CD4-positive, CD25-positive, alpha-beta regulatory T cell (primary cell): ENCODE measurements around the gene ARHGDIA. TPM values are rescaled to one million over a fixed set of nuclear protein-coding genes. Genes with fewer than 3 reads are reported as not detected.
A peak's percentile ranks its signal among the peaks of the same experiment; 100 is the strongest.

Experiments used
- ATAC-seq, 2 donors: fragments of 150-1000 bp; cut with Tn5 transposase; one replicate each; pipeline ENCODE4 v1.10.0; 2021; ENCODE audit warnings: low read depth in 2 of 2, moderate number of reproducible peaks in 2 of 2, moderate library complexity in 1 of 2
- DNase-seq, 3 donors: peaks; one replicate each; pipeline versions ENCODE4 v3.0.0 to v3.0.0-alpha.2; 2012 to 2022; ENCODE audit warnings: mixed read lengths in 1 of 3
- H3K27ac ChIP-seq: one replicate; pipeline ENCODE4 v1.7.0; 2013; ENCODE audit warnings: mild to moderate bottlenecking, low read length; ENCODE audit not compliant: insufficient read depth, poor library complexity, severe bottlenecking
- H3K27me3 ChIP-seq: one replicate; pipeline ENCODE4 v1.7.0; 2013; ENCODE audit warnings: low read length; ENCODE audit not compliant: control insufficient read depth, insufficient read depth
- H3K36me3 ChIP-seq: one replicate; pipeline ENCODE4 v1.7.0; 2013; ENCODE audit warnings: mild to moderate bottlenecking, low read length, moderate library complexity; ENCODE audit not compliant: control insufficient read depth, insufficient read depth
- H3K4me1 ChIP-seq: 2 replicates; pipeline ENCODE4 v1.7.0; 2013; ENCODE audit warnings: mild to moderate bottlenecking, low read length; ENCODE audit not compliant: insufficient read depth, control insufficient read depth, poor library complexity, severe bottlenecking
- H3K4me3 ChIP-seq: one replicate; pipeline ENCODE4 v1.7.0; 2013; ENCODE audit warnings: low read depth, mild to moderate bottlenecking, low read length, moderate library complexity
- H3K9me3 ChIP-seq, 2 experiments: 1 replicate in 1 of 2; 2 replicates in 1 of 2; pipeline ENCODE4 v1.7.0; 2013; ENCODE audit warnings: low read length in 2 of 2, mild to moderate bottlenecking in 1 of 2, moderate library complexity in 1 of 2; ENCODE audit not compliant: control insufficient read depth in 2 of 2
- H3K27ac Mint-ChIP-seq, 3 donors: one replicate each; pipeline ENCODE4 v1.8.0; 2020 to 2022; ENCODE audit warnings: mild to moderate bottlenecking in 3 of 3, mixed read lengths in 3 of 3, moderate library complexity in 2 of 3
- H3K27me3 Mint-ChIP-seq: one replicate; pipeline ENCODE4 v1.8.0; 2022; ENCODE audit warnings: mild to moderate bottlenecking, mixed read lengths
- H3K36me3 Mint-ChIP-seq: one replicate; pipeline ENCODE4 v1.8.0; 2020; ENCODE audit warnings: mixed read lengths
- H3K4me1 Mint-ChIP-seq, 4 donors: one replicate each; pipeline ENCODE4 v1.8.0; 2020 to 2022; ENCODE audit warnings: mixed read lengths in 4 of 4, mild to moderate bottlenecking in 1 of 4
- H3K4me3 Mint-ChIP-seq, 4 donors: one replicate each; pipeline ENCODE4 v1.8.0; 2020 to 2022; ENCODE audit warnings: mild to moderate bottlenecking in 4 of 4, mixed read lengths in 4 of 4, moderate library complexity in 3 of 4
- H3K9me3 Mint-ChIP-seq, 7 donors: one replicate each; pipeline ENCODE4 v1.8.0; 2020 to 2022; ENCODE audit warnings: mixed read lengths in 7 of 7, mild to moderate bottlenecking in 3 of 7, moderate library complexity in 2 of 7
- polyA plus RNA-seq, 4 donors: library from polyadenylated mRNA; unstranded; fragments of 300-500 nt; fragmentation: Illumina TruSeq; gene quantifications; one replicate each; pipeline ENCODE4 v1.2.3, GENCODE V29; 2021
- total RNA-seq: library from RNA; stranded (reverse); gene quantifications from one replicate; pipeline ENCODE4 v1.2.3, GENCODE V29; 2022

ARHGDIA gene
- total and polyA plus RNA-seq, 5 donors from 2014 or later = 91.4 to 578 (median 107) TPM

- Histone ChIP-seq H3K36me3 (peaks cover 28% of the 10 kb centered on the region), H3K4me3 (peak overlapping the region; percentile 65), H3K9me3 (no peaks in the 10 kb centered on the region), H3K27me3 (no peaks in the 10 kb centered on the region), H3K27ac (no peak overlapping the region), H3K4me1 (peaks cover 18% of the 10 kb centered on the region)
- no peak for DNase-seq
- ATAC-seq = no peak
- Mint-ChIP-seq H3K4me3 (peak overlapping the region; percentile 75 to 88 (median 86)), H3K27ac (peak overlapping the region in 1 of 3 donors; percentile 78), H3K36me3 (peaks cover 9% of the 10 kb centered on the region), H3K9me3 (no peaks in the 10 kb centered on the region), H3K27me3 (no peaks in the 10 kb centered on the region), H3K4me1 (peaks cover 0 to 15% (median 3%) of the 10 kb centered on the region in 4 donors)
These were observed 39.1 kb upstream of the ARHGDIA start for GRCh38 chr17:81909966-81910839.

DNA sequence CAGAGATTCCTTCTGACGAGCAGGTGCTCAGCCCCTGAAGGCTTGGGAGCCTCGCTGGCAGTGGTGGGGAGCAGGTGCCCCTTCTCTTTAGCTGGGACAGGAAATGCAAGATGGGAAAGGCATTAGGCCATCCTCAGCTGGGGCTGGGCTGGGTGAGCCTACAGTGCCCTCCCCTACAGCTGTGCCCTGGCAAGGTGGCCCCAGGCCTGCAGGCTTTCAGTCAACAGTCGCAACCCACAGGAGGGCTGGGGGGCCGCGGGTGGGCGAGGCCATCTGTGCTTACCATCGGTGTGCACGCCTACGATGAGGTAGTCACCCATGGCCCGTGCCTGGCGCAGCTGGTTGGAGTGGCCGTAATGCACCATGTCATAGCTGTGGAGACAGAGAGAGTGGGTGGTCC, 38.1 kb upstream of the ARHGDIA start:
- DNase-seq = no peak
- peaks cover 9% of the 10 kb centered on the region for H3K36me3 Mint-ChIP-seq
- no peak overlapping the region for H3K27ac ChIP-seq
- H3K27me3 Mint-ChIP-seq = no peaks in the 10 kb centered on the region
- no peaks in the 10 kb centered on the region for H3K9me3 ChIP-seq
- ATAC-seq = no peak
- peaks cover 18% of the 10 kb centered on the region for H3K4me1 ChIP-seq
- H3K36me3 ChIP-seq = peaks cover 22% of the 10 kb centered on the region
- H3K4me3 Mint-ChIP-seq = peak overlapping the region in 3 of 4 donors; percentile 62 to 87 (median 75)
- no peak overlapping the region for H3K4me3 ChIP-seq
- H3K4me1 Mint-ChIP-seq = peaks cover 0 to 10% (median 3%) of the 10 kb centered on the region in 4 donors
- no peaks in the 10 kb centered on the region for H3K27me3 ChIP-seq
- no peaks in the 10 kb centered on the region for H3K9me3 Mint-ChIP-seq
- no peak overlapping the region for H3K27ac Mint-ChIP-seq

- no peak for DNase-seq
- Mint-ChIP-seq H3K27ac (no peak overlapping the region), H3K4me1 (peaks cover 0 to 10% (median 3%) of the 10 kb centered on the region in 4 donors), H3K9me3 (no peaks in the 10 kb centered on the region), H3K36me3 (peaks cover 9% of the 10 kb centered on the region), H3K4me3 (peak overlapping the region in 2 of 4 donors; percentile 74 to 75), H3K27me3 (no peaks in the 10 kb centered on the region)
- H3K4me1 ChIP-seq = peaks cover 18% of the 10 kb centered on the region
- H3K27me3 ChIP-seq = no peaks in the 10 kb centered on the region
- no peaks in the 10 kb centered on the region for H3K9me3 ChIP-seq
- H3K36me3 ChIP-seq = peaks cover 17% of the 10 kb centered on the region
- ATAC-seq = no peak
- no peak overlapping the region for H3K27ac ChIP-seq
- H3K4me3 ChIP-seq = no peak overlapping the region
These were observed 37.7 kb upstream of the ARHGDIA start for GRCh38 chr17:81908793-81909192.

DNA sequence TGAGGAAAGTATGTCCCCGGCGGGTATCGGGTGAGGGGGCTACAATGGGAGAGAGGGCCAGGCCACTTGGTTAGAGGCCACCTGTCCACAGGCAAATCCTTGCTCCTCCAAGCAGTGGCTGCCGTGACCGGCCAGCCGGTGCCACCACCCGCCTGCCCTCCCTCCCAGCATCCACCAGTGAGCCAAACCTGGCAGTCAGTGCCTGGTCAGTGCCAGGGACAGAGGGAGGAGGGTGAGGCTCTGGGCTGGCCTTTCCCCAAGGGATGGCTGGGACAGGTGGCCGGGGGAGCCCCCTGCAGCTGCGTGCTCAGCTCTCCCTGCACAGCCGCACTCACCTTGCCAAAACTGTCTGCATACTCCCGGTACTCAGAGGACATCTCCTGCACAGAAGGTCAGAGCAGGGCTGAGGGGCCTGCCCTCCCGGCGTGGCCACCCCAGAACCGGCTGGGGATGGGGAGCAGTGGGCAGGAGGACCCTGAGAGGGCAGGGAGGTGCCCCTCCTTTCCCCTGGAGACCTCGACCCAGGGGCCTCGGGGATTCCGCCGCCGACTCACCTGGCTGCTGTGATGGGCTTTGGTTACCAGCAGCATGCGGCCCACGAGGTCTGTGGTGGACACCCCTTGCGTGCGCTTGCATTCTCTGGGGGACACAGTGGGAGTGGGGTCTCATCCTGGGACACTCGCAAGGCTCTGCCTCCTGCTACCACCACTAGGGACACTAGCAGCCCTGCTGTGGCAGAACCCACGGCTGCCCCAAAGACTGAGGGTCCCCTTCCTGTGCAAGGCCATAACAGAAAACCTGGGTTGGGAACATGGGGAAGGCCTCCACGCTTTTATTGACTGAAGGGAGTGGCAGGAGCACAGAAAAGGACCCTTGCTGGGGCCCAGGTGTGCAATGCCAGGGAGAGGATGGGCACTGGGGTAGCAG, 36.3 kb upstream of the ARHGDIA start:
- Mint-ChIP-seq H3K36me3 (no peaks in the 10 kb centered on the region), H3K27me3 (no peaks in the 10 kb centered on the region), H3K4me3 (no peak overlapping the region), H3K27ac (no peak overlapping the region), H3K9me3 (no peaks in the 10 kb centered on the region), H3K4me1 (peaks cover 0 to 8% (median under 1%) of the 10 kb centered on the region in 4 donors)
- H3K36me3 ChIP-seq = peaks cover 5% of the 10 kb centered on the region
- no peaks in the 10 kb centered on the region for H3K27me3 ChIP-seq
- H3K4me3 ChIP-seq = no peak overlapping the region
- H3K27ac ChIP-seq = no peak overlapping the region
- H3K9me3 ChIP-seq = no peaks in the 10 kb centered on the region
- DNase-seq = no peak
- H3K4me1 ChIP-seq = peaks cover 21% of the 10 kb centered on the region
- ATAC-seq = no peak

DNA sequence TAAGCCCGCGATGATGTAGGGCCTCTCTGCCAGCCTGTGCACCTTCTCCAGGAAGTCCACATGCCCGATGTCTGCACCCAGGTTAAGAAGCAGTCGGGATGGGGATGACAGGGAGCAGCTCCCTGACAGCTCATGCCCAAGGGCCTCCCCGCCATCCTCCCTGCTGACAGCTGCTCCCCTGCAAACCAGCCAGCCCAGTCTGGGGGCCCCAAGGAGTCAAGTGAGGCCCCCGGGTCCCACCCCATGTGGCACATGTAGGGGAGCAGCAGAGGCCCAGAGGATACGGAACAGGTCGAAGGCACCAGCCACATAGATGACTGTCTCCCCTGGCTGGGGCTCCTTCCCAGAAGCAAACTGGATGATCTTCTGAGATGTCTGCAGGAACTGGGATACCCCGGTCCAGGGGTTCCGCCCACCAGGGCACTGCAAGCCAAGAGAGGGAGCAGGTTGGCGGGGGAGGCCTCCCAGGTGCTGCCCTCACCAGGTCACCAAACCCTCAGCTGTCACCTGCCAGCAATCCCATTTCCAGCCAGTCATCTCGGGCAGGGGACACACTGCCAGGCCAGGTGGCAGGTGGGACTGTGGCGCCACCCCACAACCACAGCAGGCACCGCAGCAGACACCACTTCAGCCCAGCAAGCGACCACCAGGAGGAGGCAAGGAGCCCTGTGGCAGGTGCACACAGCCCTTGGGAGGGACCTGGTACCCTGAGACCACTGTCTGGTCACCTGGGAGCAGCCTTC, 35.5 kb upstream of the ARHGDIA start:
- no peak for DNase-seq
- Histone ChIP-seq H3K9me3 (no peaks in the 10 kb centered on the region), H3K4me1 (peaks cover 26% of the 10 kb centered on the region), H3K27ac (no peak overlapping the region), H3K27me3 (no peaks in the 10 kb centered on the region), H3K36me3 (peaks cover 3% of the 10 kb centered on the region), H3K4me3 (no peak overlapping the region)
- no peaks in the 10 kb centered on the region for H3K9me3 Mint-ChIP-seq
- peak overlapping the region in 1 of 4 donors; percentile 22 for H3K4me3 Mint-ChIP-seq
- no peak overlapping the region for H3K27ac Mint-ChIP-seq
- H3K27me3 Mint-ChIP-seq = no peaks in the 10 kb centered on the region
- H3K4me1 Mint-ChIP-seq = peaks cover 0 to 8% (median under 1%) of the 10 kb centered on the region in 4 donors
- ATAC-seq = no peak
- no peaks in the 10 kb centered on the region for H3K36me3 Mint-ChIP-seq

DNA sequence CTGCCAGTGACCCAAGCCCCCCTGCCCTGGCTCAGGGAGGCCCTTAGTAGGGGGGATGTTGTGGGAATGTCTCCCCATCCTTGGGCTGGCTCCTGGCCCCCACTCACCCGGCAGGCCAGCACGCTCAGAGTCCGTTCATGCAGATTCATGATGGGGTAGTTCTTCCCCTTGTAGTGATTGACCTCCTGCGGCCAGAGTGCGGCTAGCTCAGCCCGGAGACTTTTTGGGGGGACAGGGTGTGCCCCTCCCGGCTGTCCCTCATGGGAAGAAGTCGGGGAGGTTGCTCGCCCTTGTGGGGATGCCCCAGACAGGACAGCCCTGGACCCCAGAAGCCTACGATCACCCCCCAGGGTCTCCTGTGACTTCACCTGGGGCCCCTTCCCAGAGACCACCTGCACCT, 34.9 kb upstream of the ARHGDIA start:
- Histone ChIP-seq H3K27ac (no peak overlapping the region), H3K4me3 (no peak overlapping the region), H3K36me3 (peaks cover 3% of the 10 kb centered on the region), H3K27me3 (no peaks in the 10 kb centered on the region), H3K4me1 (peaks cover 26% of the 10 kb centered on the region), H3K9me3 (no peaks in the 10 kb centered on the region)
- peaks cover 5% of the 10 kb centered on the region for H3K27me3 Mint-ChIP-seq
- H3K4me3 Mint-ChIP-seq = no peak overlapping the region
- no peaks in the 10 kb centered on the region for H3K9me3 Mint-ChIP-seq
- ATAC-seq (no peak), DNase-seq (no peak)
- H3K36me3 Mint-ChIP-seq = peaks cover 3% of the 10 kb centered on the region
- no peak overlapping the region for H3K27ac Mint-ChIP-seq
- peaks cover 0 to 14% (median under 1%) of the 10 kb centered on the region in 4 donors for H3K4me1 Mint-ChIP-seq

GRCh38 chr17:81905424-81905875, 34.3 kb upstream of the ARHGDIA start:
- Histone ChIP-seq H3K4me3 (no peak overlapping the region), H3K4me1 (peaks cover 21% of the 10 kb centered on the region), H3K27me3 (no peaks in the 10 kb centered on the region), H3K9me3 (no peaks in the 10 kb centered on the region), H3K27ac (no peak overlapping the region), H3K36me3 (peaks cover 3% of the 10 kb centered on the region)
- peaks cover 6% of the 10 kb centered on the region for H3K36me3 Mint-ChIP-seq
- H3K4me1 Mint-ChIP-seq = peaks cover 0 to 15% (median 3%) of the 10 kb centered on the region in 4 donors
- H3K4me3 Mint-ChIP-seq = no peak overlapping the region
- no peak for ATAC-seq
- peaks cover 9% of the 10 kb centered on the region for H3K27me3 Mint-ChIP-seq
- H3K27ac Mint-ChIP-seq = no peak overlapping the region
- H3K9me3 Mint-ChIP-seq = no peaks in the 10 kb centered on the region
- DNase-seq = no peak
